ENCODE measurements around the gene DHRS13.
A peak's percentile ranks its signal among the peaks of the same experiment; 100 is the strongest.
"Not testable (repeated sequence)": the region's sequence is repeated elsewhere in the genome, so short reads cannot be mapped to it uniquely, and the experiment has no call there.

Gene DHRS13

DNA sequence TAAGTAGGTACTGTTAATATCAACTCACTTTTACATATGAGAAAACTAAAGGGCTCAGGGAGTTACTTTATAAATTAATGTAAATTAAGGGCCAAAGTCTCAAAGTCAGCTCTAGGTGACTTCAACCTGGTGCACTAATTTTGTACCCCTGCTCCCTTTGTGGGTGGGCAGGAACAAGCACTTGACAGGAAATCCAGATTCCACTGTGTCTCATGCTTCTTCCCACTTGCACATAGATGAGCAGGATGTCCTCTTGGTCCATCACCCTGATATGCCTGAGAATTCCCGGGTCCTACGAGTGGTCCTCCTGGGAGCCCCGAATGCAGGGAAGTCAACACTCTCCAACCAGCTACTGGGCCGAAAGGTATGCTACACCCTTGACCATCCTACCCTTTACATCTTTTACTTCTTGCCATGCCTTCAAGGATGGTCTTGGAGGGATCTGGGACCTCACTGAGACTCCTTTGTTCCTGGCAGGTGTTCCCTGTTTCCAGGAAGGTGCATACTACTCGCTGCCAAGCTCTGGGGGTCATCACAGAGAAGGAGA, 46.8 kb downstream of the DHRS13 start:
- no peak for DNase-seq

GRCh38 chr17:28855336-28855679, 47.6 kb downstream of the DHRS13 start:
- DNase-seq: no peak

- DNase-seq: peak; percentile 89
These were observed 48.2 kb downstream of the DHRS13 start, which contains the start of gene ERAL1 for GRCh38 chr17:28854457-28855335. ERAL1 (plus strand) TSS chr17:28855016; CDS start chr17:28855035, 19 bp downstream.

DNA sequence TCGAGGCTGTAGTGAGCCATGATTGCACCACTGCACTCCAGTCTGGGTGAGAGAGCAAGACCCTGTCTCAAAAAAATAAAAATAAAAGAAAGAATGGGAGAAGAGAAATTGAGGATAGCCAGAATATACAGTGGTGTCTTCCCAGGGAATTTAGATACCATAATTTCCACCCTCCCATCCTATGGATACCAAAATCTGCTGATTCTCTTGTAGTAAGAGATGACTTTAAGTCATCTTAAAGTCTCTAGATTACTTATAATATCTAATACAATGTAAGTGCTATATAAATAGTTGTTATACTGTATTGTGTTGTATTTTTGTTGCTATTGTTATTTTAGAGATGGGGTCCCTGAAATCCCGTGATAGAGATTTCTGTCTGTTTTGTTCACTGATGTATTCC, 49.6 kb downstream of the DHRS13 start:
- no peak for DNase-seq

GRCh38 chr17:28849281-28849680, 53.6 kb downstream of the DHRS13 start:
- no peak for DNase-seq

DNA sequence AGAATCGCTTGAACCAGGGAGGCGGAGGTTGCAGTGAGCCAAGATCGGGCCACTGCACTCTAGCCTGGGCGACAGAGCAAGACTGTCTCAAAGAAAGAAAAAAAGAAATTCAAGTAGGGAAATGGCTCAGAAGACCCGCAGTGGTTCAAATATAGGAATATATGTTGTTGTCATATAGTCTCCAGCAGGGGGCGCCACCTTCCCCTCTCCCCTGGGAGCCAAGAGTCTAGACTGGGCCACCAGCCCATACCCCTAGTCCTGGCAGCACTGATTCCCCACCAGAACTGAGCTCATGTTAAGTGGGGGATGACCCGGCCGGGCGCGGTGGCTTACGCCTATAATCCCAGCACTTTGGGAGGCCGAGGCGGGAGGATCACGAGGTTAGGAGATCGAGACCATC, 54.2 kb downstream of the DHRS13 start:
- not testable (repeated sequence) for DNase-seq

Data from DMS79 (cell line).